IMR-90 (cell line): Measurements from ENCODE around the gene AOX1. TPM values are rescaled to one million over a fixed set of nuclear protein-coding genes. Genes with fewer than 3 reads are reported as not detected.

Experiments
- ATAC-seq: fragments of 200-7000 bp; cut with Tn5 transposase; 2 replicates; pipeline ENCODE4 v1.9.1; 2020; ENCODE audit warnings: low read depth, mild to moderate bottlenecking, moderate library complexity
- BruUV-seq: library from RNA; stranded (reverse); fragments of 400-500 nt; replicated peaks from 2 replicates; lab custom pipeline; 2021; lab: Mats Ljungman, UMichigan
- CTCF ChIA-PET: fragments of 300-600 bp; formaldehyde crosslinking; extraction: SDS; loops from one replicate; lab custom pipeline; 2021; ENCODE audit warnings: antibody characterized with exemption; lab: Yijun Ruan, JAX
- POLR2A ChIA-PET: fragments of 300-600 bp; sonication (Branson Sonifier 250); formaldehyde crosslinking; loops from one replicate; lab custom pipeline; 2022; ENCODE audit warnings: antibody characterized with exemption; ENCODE audit not compliant: unreplicated experiment; lab: Charles Lee
- DNase-seq: peaks from one replicate; pipeline ENCODE4 v3.0.0; 2013
- H2AFZ ChIP-seq: replicated peaks from 2 replicates; pipeline ENCODE3; 2013; ENCODE audit warnings: low read length, mild to moderate bottlenecking; ENCODE audit not compliant: poor library complexity
- H2AK5ac ChIP-seq: 2 replicates; pipeline ENCODE4 v1.6.1; 2013; ENCODE audit warnings: low read depth, low read length, inconsistent platforms
- H2AK9ac ChIP-seq: replicated peaks from 2 replicates; pipeline ENCODE3; 2013; ENCODE audit warnings: mild to moderate bottlenecking, low read depth, low read length, moderate library complexity; ENCODE audit not compliant: poor library complexity
- H2BK120ac ChIP-seq: 2 replicates; pipeline ENCODE4 v1.6.1; 2013; ENCODE audit warnings: low read depth, low read length, inconsistent platforms
- H2BK15ac ChIP-seq: 3 replicates; pipeline ENCODE4 v1.6.1; 2013; ENCODE audit warnings: low read depth, low read length, inconsistent platforms
- H2BK20ac ChIP-seq: 2 replicates; pipeline ENCODE4 v1.6.1; 2013; ENCODE audit warnings: low read depth, mild to moderate bottlenecking, inconsistent platforms, low read length, moderate library complexity
- H2BK5ac ChIP-seq: 2 replicates; pipeline ENCODE4 v1.6.1; 2013; ENCODE audit warnings: mild to moderate bottlenecking, low read depth, low read length, inconsistent platforms; ENCODE audit not compliant: poor library complexity, severe bottlenecking
- H3K14ac ChIP-seq: replicated peaks from 2 replicates; pipeline ENCODE4 v1.6.1; 2013; ENCODE audit warnings: low read depth, low read length, inconsistent platforms
- H3K18ac ChIP-seq: 2 replicates; pipeline ENCODE4 v1.6.1; 2013; ENCODE audit warnings: low read depth, low read length, control low read depth
- H3K23ac ChIP-seq: 2 replicates; pipeline ENCODE4 v1.6.1; 2013; ENCODE audit warnings: low read depth, low read length, inconsistent platforms
- H3K27ac ChIP-seq: 2 replicates; pipeline ENCODE4 v1.5.1; 2013; ENCODE audit warnings: mild to moderate bottlenecking, control low read depth, low read length; ENCODE audit not compliant: insufficient read depth
- H3K27me3 ChIP-seq: 2 replicates; pipeline ENCODE4 v1.6.1; 2013; ENCODE audit warnings: low read length; ENCODE audit not compliant: control insufficient read depth, insufficient read depth
- H3K36me3 ChIP-seq: 2 replicates; pipeline ENCODE4 v1.6.1; 2013; ENCODE audit warnings: low read length, mixed read lengths; ENCODE audit not compliant: control insufficient read depth, insufficient read depth
- H3K4ac ChIP-seq: 2 replicates; pipeline ENCODE4 v1.6.1; 2013; ENCODE audit warnings: low read depth, low read length, inconsistent platforms
- H3K4me1 ChIP-seq: 2 replicates; pipeline ENCODE4 v1.6.1; 2013; ENCODE audit warnings: low read length, mixed read lengths; ENCODE audit not compliant: control insufficient read depth, insufficient read depth
- H3K4me2 ChIP-seq: 2 replicates; pipeline ENCODE4 v1.6.1; 2013; ENCODE audit warnings: low read depth, mild to moderate bottlenecking, control low read depth, low read length, moderate library complexity
- H3K4me3 ChIP-seq: 2 replicates; pipeline ENCODE4 v1.5.1; 2013; ENCODE audit warnings: low read depth, mild to moderate bottlenecking, control low read depth, low read length, moderate library complexity; ENCODE audit not compliant: insufficient read depth
- H3K56ac ChIP-seq: 2 replicates; pipeline ENCODE4 v1.6.1; 2013; ENCODE audit warnings: low read length, inconsistent platforms; ENCODE audit not compliant: insufficient read depth; ENCODE audit errors: extremely low read depth
- H3K79me1 ChIP-seq, 2 experiments: 2 replicates each; pipeline ENCODE4 v1.6.1; 2013; ENCODE audit warnings: low read length in 2 of 2, inconsistent platforms in 1 of 2, low read depth in 1 of 2
- H3K9ac ChIP-seq: 2 replicates; pipeline ENCODE4 v1.6.1; 2013; ENCODE audit warnings: low read depth, low read length, control low read depth
- H3K9me1 ChIP-seq: 2 replicates; pipeline ENCODE4 v1.6.1; 2013; ENCODE audit warnings: low read length, inconsistent platforms; ENCODE audit not compliant: insufficient read depth
- H3K9me3 ChIP-seq: 2 replicates; pipeline ENCODE4 v1.6.1; 2013; ENCODE audit warnings: low read length; ENCODE audit not compliant: control insufficient read depth, insufficient read depth
- H4K20me1 ChIP-seq: 2 replicates; pipeline ENCODE4 v1.6.1; 2013; ENCODE audit warnings: low read length, inconsistent platforms; ENCODE audit not compliant: insufficient read depth
- H4K5ac ChIP-seq: 2 replicates; pipeline ENCODE4 v1.6.1; 2013; ENCODE audit warnings: mild to moderate bottlenecking, low read depth, low read length, control low read depth
- H4K8ac ChIP-seq, 2 experiments: 2 replicates each; pipeline ENCODE4 v1.6.1; 2013; ENCODE audit warnings: low read depth in 2 of 2, low read length in 2 of 2, control low read depth in 1 of 2, inconsistent platforms in 1 of 2
- H4K91ac ChIP-seq: 2 replicates; pipeline ENCODE4 v1.6.1; 2013; ENCODE audit warnings: low read depth, low read length, inconsistent platforms; ENCODE audit not compliant: insufficient read depth
- BHLHE40 ChIP-seq: fragments of 150-350 bp; IDR thresholded peaks from 2 replicates; pipeline ENCODE4 v1.6.1; 2016; ENCODE audit warnings: mild to moderate bottlenecking, low read depth, low read length
- CEBPB ChIP-seq: IDR thresholded peaks from 2 replicates; pipeline ENCODE4 v1.6.1; 2012; ENCODE audit warnings: low read depth, low read length, improper control_type of control experiment
- CTCF ChIP-seq: conservative IDR thresholded peaks from 2 replicates; pipeline ENCODE4 v1.5.1; 2012; ENCODE audit warnings: mild to moderate bottlenecking, low read depth, low read length, improper control_type of control experiment
- ELK1 ChIP-seq: fragments of 150-350 bp; IDR thresholded peaks from 2 replicates; pipeline ENCODE4 v1.6.1; 2016; ENCODE audit warnings: low read depth, mild to moderate bottlenecking, low read length, moderate library complexity, borderline replicate concordance
- MAZ ChIP-seq: IDR thresholded peaks from 2 replicates; pipeline ENCODE4 v1.6.1; 2012; ENCODE audit warnings: low read depth, mild to moderate bottlenecking, low read length, improper control_type of control experiment, moderate library complexity, borderline replicate concordance
- MXI1 ChIP-seq: IDR thresholded peaks from 2 replicates; pipeline ENCODE4 v1.6.1; 2012; ENCODE audit warnings: low read depth, mild to moderate bottlenecking, low read length, moderate library complexity, borderline replicate concordance
- NFE2L2 ChIP-seq: fragments of 150-350 bp; IDR thresholded peaks from 2 replicates; pipeline ENCODE4 v1.6.1; 2016; ENCODE audit warnings: low read depth, mild to moderate bottlenecking, low read length
- POLR2A ChIP-seq: IDR thresholded peaks from 2 replicates; pipeline ENCODE4 v1.6.1; 2012; ENCODE audit warnings: mild to moderate bottlenecking, low read depth, low read length
- RCOR1 ChIP-seq: IDR thresholded peaks from 2 replicates; pipeline ENCODE4 v1.6.1; 2012; ENCODE audit warnings: mild to moderate bottlenecking, low read length, improper control_type of control experiment; ENCODE audit not compliant: insufficient replicate concordance
- RFX5 ChIP-seq: IDR thresholded peaks from 2 replicates; pipeline ENCODE4 v1.8.0; 2012; ENCODE audit warnings: low read depth, mild to moderate bottlenecking, low read length, moderate library complexity
- SMC3 ChIP-seq: fragments of 150-350 bp; IDR thresholded peaks from 2 replicates; pipeline ENCODE4 v1.6.1; 2016; ENCODE audit warnings: low read depth, mild to moderate bottlenecking, antibody characterized with exemption, low read length, moderate library complexity
- USF2 ChIP-seq: fragments of 150-350 bp; IDR thresholded peaks from 2 replicates; pipeline ENCODE4 v1.6.1; 2017; ENCODE audit warnings: mild to moderate bottlenecking, antibody characterized with exemption, low read length, low read depth
- WGBS, 2 experiments: methylation state at CpG; one replicate each; pipeline versions ENCODE4 v1.1.5 to v1.1.7; 2013; ENCODE audit warnings: missing lambda C conversion rate in 2 of 2; ENCODE audit not compliant: insufficient read length in 1 of 2; ENCODE audit errors: extremely low coverage in 2 of 2; 5-methylcytosine and 5-hydroxymethylcytosine counted together
- dilution Hi-C: fragments of 300-500 bp; cut with HindIII; formaldehyde crosslinking; loops from one replicate; pipeline ENCODE4 v1.14.3; 2018; ENCODE audit warnings: low sequenced_read_pairs; ENCODE audit not compliant: unreplicated experiment
- in situ Hi-C: fragments of 300-500 bp; cut with MboI; formaldehyde crosslinking; loops from 3 replicates; pipeline ENCODE4 v1.14.3; 2019; ENCODE audit warnings: low sequenced_read_pairs, inconsistent platforms, mixed read lengths
- intact Hi-C: fragments of 100-400 bp; cut with micrococcal nuclease; formaldehyde crosslinking; loops from 2 replicates; pipeline ENCODE4 v1.10.0; 2022
- polyA plus RNA-seq, 3 experiments: library from polyadenylated mRNA; depleted of rRNA; stranded (reverse); fragments of >200 nt; gene quantifications; 2 replicates each; pipeline ENCODE4 v1.2.3, GENCODE V29; 2012; ENCODE audit warnings: low replicate concordance in 1 of 3
- total RNA-seq: library from RNA; depleted of rRNA; stranded (reverse); fragments of >200 nt; gene quantifications from 2 replicates; pipeline ENCODE4 v1.2.3, GENCODE V29; 2012

Gene AOX1
- total and polyA plus RNA-seq, 2 of the 4 experiments (the other 2 are of a cell fraction), result 21.7 to 59.9 TPM

GRCh38 chr2:200677171-200677570, 91.4 kb downstream of the AOX1 start:
- Histone ChIP-seq H4K91ac (no peak overlapping the region), H3K4me2 (no peak overlapping the region), H4K20me1 (no peaks in the 10 kb centered on the region), H3K4me1 (no peaks in the 10 kb centered on the region; the same call in 1 of the 2 replicates), H3K79me1 (no peaks in the 10 kb centered on the region), H3K4ac (no peak overlapping the region), H4K8ac (no peak overlapping the region), H3K9me3 (no peaks in the 10 kb centered on the region), H3K9ac (no peak overlapping the region), H2BK120ac (no peak overlapping the region), H3K27ac (no peak overlapping the region), H3K18ac (no peak overlapping the region), H3K4me3 (no peak overlapping the region), H2BK20ac (no peak overlapping the region), H3K9me1 (no peaks in the 10 kb centered on the region; the same call in 1 of the 2 replicates), H3K27me3 (no peaks in the 10 kb centered on the region; the same call in 1 of the 2 replicates), H2AK9ac (no peak overlapping the region), H2BK15ac (no peak overlapping the region), H3K23ac (no peak overlapping the region), H2BK5ac (no peak overlapping the region), H4K5ac (no peak overlapping the region), H3K14ac (no peak overlapping the region), H2AK5ac (no peak overlapping the region), H3K36me3 (no peaks in the 10 kb centered on the region), H2AFZ (no peak overlapping the region), H3K56ac (no peak overlapping the region)
- ATAC-seq (no peak), DNase-seq (no peak)
- BruUV-seq, result no TSS peak
- ChIA-PET POLR2A (no interaction called here), CTCF (no interaction called here)
- dilution Hi-C loops (no loop called here), in situ Hi-C loops (no loop called here), intact Hi-C loops (no loop called here)
- TF ChIP-seq RFX5 (no peak), USF2 (no peak), MXI1 (no peak), POLR2A (no peak), NFE2L2 (no peak), BHLHE40 (no peak), RCOR1 (no peak), MAZ (no peak), CTCF (no peak), CEBPB (no peak), ELK1 (no peak), SMC3 (no peak)
- 100% methylated on average over 1 of the region's 2 CpGs; no CpG with 5 or more reads in 1 of the 2 experiments for WGBS, 2 experiments
